GM18505 (cell line): ENCODE results near the gene NUMA1.

Experiments used
- ATAC-seq: cut with Tn5 transposase; IDR thresholded peaks from one replicate; pipeline ENCODE4 v1.9.1; 2021; ENCODE audit not compliant: unreplicated experiment
- POLR2A ChIP-seq: IDR thresholded peaks from 4 replicates; pipeline ENCODE4 v1.6.1; 2011; ENCODE audit warnings: borderline replicate concordance; ENCODE audit not compliant: insufficient read depth, insufficient read length; ENCODE audit errors: extremely low read depth

NUMA1 gene

GRCh38 chr11:72084965-72085364, 4.6 kb upstream of the NUMA1 start:
- TF ChIP-seq POLR2A = no peak
- no peak for ATAC-seq

GRCh38 chr11:72084076-72084475, 3.7 kb upstream of the NUMA1 start:
- no peak for ATAC-seq
- TF ChIP-seq POLR2A = no peak

GRCh38 chr11:72083414-72083813, 3.1 kb upstream of the NUMA1 start:
- TF ChIP-seq POLR2A = no peak
- ATAC-seq = no peak

GRCh38 chr11:72081821-72082453, 1.6 kb upstream of the NUMA1 start:
- TF ChIP-seq POLR2A = no peak
- no peak for ATAC-seq

- TF ChIP-seq POLR2A = no peak
- ATAC-seq = no peak
Observed at GRCh38 chr11:72081184-72081644, 872 bp upstream of the NUMA1 start.

- no peak for ATAC-seq
Observed at GRCh38 chr11:72079819-72080325, 470 bp downstream of the NUMA1 start.

GRCh38 chr11:72078477-72078876, 1.9 kb downstream of the NUMA1 start:
- TF ChIP-seq POLR2A = no peak

More at GRCh38 chr11:72079819-72080325, 470 bp downstream of the NUMA1 start:
- no peak for TF ChIP-seq POLR2A

GRCh38 chr11:72075756-72076155, 4.6 kb downstream of the NUMA1 start:
- TF ChIP-seq POLR2A = no peak
- ATAC-seq = no peak

More at GRCh38 chr11:72078477-72078876, 1.9 kb downstream of the NUMA1 start:
- no peak for ATAC-seq

GRCh38 chr11:72075109-72075508, 5.2 kb downstream of the NUMA1 start:
- ATAC-seq = no peak

GRCh38 chr11:72072348-72072747, 8.0 kb downstream of the NUMA1 start:
- ATAC-seq = no peak
- no peak for TF ChIP-seq POLR2A

More at GRCh38 chr11:72075109-72075508, 5.2 kb downstream of the NUMA1 start:
- no peak for TF ChIP-seq POLR2A

GRCh38 chr11:72070491-72070890, 9.9 kb downstream of the NUMA1 start:
- TF ChIP-seq POLR2A = no peak
- ATAC-seq = no peak

- no peak for ATAC-seq
- peak; percentile 59 for TF ChIP-seq POLR2A
Observed at GRCh38 chr11:72069787-72070251, 10.5 kb downstream of the NUMA1 start.

GRCh38 chr11:72069200-72069599, 11.1 kb downstream of the NUMA1 start:
- no peak for TF ChIP-seq POLR2A
- ATAC-seq = no peak

- ATAC-seq = no peak
- TF ChIP-seq POLR2A = no peak
Observed at GRCh38 chr11:72067676-72068075, 12.7 kb downstream of the NUMA1 start.

GRCh38 chr11:72067266-72067665, 13.1 kb downstream of the NUMA1 start:
- ATAC-seq = no peak
- no peak for TF ChIP-seq POLR2A

GRCh38 chr11:72066855-72067254, 13.5 kb downstream of the NUMA1 start:
- no peak for ATAC-seq
- no peak for TF ChIP-seq POLR2A
